HG02588 (cell line): ENCODE measurements around the gene GPR157.
A peak's percentile ranks its signal among the peaks of the same experiment; 100 is the strongest.

Experiments
- ATAC-seq: cut with Tn5 transposase; IDR thresholded peaks from one replicate; pipeline ENCODE4 v1.9.1; 2021; ENCODE audit warnings: mild to moderate bottlenecking, moderate library complexity; ENCODE audit not compliant: unreplicated experiment

The GPR157 gene

DNA sequence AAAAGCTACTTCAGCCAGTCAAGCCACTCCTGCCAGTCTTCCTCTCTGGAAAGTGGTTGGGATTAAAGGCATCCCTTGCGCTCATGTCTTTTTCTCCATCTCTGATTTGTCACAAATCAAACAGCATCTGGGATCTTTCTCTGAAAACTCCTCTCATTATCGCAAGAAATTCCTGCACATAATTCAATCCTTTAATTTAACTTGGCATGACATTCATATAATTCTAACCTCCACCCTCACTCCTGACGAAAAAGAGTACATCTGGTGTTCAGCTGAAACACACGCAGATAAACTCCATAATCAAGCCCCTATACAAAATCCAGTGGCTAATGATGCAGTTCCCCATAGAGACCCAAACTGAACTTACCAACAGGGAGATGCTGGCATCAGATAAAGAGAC lies 40.1 kb downstream of the GPR157 start:
- ATAC-seq = no peak

GRCh38 chr1:9087411-9088125 lies 41.3 kb downstream of the GPR157 start:
- ATAC-seq = no peak

DNA sequence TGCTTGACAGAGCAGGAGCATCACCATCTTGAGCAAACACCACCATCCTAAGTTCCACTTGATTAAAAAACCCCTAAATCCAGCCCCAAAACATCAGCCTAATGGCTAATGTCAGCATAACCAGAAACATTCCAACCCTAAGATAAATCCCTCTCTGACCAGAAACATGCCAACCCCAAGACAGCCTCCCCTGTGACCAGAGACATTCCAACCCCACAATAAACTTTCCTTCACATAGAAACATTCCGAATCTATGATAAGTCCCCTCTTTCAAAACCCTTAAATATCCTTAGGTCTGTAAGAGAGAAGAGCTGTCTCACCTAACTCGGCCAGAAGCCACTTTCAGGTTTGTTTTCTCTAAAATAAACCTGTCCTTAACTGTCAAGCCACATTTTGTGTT lies 42.1 kb downstream of the GPR157 start:
- ATAC-seq = no peak

- no peak for ATAC-seq
Observed at GRCh38 chr1:9086045-9086444, 42.9 kb downstream of the GPR157 start.

DNA sequence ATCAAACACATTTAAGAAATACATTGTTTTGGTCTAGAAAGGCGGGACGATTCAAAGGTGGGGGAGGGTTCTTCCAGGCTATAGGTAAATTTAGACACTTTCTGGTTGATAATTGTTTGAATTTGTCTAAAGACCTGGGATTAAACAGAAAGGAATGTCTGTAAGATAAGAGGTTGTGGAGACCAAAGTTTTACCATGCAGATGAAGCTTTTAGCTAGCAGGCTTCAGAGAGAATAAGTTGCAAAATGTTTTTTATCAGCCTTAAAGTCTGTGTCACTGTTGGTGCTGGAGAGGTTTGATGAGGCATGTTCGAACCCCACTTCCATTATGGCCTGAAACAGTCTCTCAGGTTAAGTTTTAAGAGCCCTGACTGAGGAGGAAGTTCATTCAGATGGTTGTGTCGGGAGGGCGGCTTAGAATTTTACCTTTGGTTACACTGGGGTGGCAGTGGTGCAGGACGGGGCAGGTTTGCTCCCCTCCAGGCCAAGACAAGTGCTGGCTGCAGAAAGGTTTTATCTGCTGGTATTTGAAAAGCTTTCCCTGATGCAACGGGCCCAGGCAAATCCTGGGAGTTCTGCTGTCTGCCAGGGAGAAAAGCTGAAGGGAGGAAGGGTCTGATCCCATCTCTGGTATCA lies 43.5 kb downstream of the GPR157 start:
- no peak for ATAC-seq

DNA sequence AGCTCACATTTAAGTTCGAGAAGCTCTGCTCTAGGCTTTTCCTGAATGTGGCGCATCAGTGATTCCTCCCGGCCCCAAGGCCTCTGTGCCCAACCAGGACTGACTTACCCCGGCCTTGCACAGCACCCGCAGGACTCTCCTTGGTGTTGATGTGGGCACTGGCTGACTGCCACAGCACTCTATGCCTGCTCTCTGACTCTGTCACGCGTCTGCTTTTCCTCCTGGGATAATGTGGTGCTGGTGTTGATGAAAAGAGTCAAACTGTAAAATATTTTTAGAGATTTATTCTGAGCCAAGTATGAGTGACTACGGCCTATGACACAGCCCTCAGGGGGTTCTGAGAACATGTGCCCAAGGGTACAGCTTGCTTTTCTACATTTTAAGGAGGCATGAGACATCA lies 44.0 kb downstream of the GPR157 start:
- no peak for ATAC-seq

- ATAC-seq = no peak
Observed at GRCh38 chr1:9081473-9081872, 47.4 kb downstream of the GPR157 start.

GRCh38 chr1:9080705-9081291 lies 48.1 kb downstream of the GPR157 start:
- ATAC-seq = no peak

- no peak for ATAC-seq
Observed at GRCh38 chr1:9079988-9080704, 48.8 kb downstream of the GPR157 start.

DNA sequence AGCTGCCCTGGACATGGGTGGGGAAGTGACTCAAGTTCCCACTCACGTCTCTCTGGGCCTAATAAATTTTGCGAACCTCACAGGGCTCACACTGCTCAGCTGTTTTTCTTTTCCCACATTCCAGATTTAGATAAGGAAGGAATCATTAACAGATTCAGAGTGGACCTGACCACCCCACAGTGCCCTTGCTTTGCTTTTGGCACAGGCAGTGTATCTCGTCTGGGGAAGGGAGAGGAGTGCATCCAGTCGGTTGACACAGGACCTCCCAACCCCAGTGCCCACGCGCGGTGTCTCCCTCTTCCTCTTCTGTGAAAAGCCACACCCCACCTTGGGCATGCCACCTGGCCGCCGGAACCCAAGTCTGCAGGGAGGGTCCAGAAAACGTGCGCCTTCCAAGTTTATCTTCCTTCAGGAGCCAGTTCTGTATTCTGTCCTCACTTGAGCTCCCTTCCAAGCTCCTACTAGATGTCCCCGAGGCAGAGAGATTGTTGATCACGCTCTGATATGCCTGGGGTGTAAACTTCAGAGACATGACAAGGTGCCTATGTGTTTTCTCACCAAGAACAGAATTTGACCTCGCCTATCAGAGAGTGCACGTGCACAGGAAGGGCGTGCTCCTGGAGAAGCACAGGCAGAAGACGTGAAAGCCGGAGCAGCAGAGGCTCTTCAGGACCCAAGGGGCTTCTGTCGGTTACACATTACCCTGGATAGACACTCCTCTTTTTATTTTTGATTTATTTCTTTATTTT lies 50.0 kb downstream of the GPR157 start:
- ATAC-seq = no peak

DNA sequence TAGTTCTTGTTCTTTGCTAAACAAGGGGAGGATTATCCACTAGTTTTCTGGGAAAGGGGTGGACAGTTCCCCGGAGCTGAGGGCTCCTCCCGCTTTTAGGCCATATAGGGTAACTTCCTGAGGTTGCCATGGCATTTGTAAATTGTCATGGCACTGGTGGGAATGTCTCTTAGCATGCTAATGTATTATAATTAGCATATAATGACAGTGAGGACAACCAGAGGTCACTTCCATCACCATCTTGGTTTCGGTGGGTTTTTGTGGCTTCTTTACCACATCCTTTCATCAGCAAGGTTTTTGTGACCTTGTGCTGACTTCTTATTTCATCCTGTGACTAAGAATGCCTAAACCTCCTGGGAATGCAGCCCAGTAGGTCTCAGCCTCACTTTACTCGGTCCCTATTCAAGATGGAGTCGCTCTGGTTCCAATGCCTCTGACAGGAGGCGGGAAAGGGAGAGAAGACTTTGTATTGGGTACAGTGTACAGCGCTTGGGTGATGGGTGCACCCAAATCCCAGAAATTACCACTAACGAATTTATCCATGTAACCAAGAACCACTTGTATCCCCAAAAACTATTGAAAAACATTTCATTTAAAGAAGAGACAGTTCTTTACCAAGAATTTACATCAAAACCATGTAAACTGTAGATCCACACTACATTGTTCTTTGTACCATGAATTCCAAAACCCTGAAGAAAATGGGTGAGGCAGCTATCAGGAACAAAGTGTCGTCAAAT lies 50.7 kb downstream of the GPR157 start:
- peak; percentile 46 for ATAC-seq

GRCh38 chr1:9075022-9075421 lies 53.9 kb downstream of the GPR157 start:
- no peak for ATAC-seq

DNA sequence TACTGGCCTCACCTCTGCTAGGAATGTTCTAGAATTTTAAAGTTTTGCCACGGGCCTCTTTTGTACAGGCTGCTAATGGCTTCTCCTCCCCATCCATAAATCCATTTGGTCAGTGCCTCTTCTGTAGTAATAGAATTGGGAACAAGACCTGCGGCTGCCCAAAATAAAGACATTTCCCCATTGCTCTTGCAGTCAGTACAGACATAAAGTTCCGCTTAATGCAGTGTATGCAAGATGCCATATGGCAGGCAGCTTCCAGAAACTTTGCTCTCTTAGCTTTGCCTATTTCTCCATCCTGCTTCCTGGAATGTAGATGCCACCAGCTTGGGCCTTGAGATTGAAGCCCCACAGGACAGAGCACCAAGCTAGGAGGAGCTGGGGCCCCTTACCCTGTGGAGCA lies 55.8 kb downstream of the GPR157 start:
- ATAC-seq = no peak

DNA sequence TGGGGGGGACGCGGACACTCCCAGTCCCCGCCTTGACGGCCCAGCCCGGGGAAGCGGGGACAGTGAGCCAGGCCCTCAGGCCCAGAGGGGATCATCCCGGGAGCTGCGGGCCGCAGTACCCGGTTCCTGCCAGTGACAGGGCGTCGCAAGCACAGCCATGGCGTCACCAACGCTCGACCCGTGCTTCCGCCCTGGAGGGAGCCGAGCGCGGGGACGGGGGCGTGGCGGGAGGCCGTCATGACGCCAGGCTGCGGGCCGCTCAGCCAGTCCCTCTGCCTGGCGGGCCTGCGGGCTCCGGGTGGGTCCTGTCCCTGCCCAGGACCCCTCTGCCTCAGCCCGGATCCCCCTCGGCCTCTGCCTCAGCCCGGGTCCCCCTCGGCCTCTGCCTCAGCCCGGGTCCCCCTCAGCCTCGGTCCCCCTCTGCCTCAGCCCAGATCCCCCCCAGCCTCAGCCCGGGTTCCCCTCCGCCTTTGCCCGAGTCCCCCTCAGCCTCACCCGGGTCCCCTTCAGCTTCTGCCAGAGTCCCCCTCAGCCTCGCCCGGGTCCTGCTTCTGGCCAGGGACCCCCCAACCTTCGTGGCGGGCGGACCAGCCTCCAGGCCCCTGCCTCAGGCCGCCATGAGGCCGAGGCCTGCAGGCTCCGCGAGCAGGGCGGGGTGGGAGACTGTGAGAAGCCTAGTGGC lies 57.2 kb downstream of the GPR157 start:
- no peak for ATAC-seq

DNA sequence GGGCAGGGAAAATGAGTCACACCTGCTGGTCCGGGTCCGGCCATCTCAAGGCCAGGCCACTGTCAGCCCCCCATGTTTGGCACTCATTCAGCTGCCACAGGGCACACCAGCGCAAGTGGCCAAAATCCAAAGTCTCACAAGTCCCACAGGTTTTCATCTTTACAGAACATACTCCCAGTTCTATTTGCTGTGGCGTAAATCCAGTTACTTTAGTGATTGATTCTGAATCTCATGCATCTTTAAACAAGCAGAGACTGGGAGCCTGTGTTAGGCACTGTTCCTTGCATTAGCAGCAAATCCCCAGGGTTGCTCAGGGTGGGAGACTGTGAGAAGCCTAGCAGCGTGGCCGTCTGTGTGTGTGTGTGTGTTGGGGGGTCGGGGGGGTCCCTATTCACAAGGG lies 58.4 kb downstream of the GPR157 start:
- no peak for ATAC-seq

GRCh38 chr1:9069326-9070100 lies 59.4 kb downstream of the GPR157 start, which contains the start of gene SLC2A5:
SLC2A5 (minus strand) TSS chr1:9069635; CDS start chr1:9069536, 99 bp downstream.
- ATAC-seq = peak; percentile 92

DNA sequence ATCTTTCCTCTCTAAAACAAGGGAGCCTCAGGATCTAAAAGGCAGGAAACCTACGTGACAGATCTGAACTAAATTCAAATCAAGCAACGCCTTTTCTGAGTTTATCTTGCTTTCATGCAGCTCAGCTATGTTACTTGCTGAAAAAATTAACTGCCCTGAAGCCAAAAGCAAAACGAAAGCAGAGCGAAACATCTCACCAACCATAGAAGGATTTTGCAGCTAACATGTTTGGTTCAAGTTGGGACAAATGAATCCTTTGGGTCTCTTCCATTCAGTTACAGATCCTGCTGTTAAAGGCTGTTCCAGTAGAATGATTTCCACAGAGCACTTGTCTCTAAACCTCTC lies 59.9 kb downstream of the GPR157 start:
- no peak for ATAC-seq

DNA sequence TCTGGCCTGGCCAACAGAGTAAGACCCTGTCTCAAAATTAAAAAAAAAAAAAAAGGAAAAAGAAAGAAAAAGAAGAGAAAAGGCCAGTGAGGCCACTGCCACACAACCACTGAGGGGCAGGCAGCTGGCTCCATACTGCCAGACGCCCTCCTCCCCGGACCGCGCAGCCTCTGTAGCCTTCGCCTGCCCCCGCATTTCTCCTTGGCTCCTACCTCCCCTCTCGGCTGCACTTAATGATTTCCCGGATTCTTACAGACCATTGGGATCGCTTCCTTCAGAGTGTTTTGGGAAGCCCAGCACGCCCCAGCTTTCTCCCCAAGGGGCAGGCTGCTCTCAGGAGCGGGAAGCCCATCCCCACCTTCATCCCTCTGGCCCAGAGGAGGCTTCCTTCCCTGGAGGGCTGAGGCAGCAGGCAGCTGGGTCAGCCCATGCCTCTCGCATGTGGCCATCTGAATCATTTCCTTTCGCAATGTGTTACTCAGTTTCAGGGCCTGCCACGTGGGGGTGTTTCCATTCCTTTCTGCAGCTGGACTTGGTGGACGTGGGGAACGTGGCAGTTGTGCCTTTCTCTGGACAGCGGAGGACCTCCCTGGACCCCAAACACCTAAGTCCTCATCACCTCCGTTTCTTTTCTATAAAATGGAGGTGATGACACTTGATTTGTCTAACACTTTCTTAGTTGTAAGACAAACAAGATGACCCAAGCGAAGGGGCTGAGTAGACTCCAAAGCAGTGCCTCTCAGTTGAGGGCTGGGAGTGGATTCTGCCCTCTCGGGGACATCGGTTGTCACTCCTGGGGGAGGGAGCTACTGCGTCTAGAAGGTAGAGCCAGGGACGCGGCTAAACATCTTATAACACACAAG lies 61.7 kb downstream of the GPR157 start:
- no peak for ATAC-seq
